Measurements from ENCODE around the gene RHBG.
"Not testable (repeated sequence)": the region's sequence is repeated elsewhere in the genome, so short reads cannot be mapped to it uniquely, and the experiment has no call there.

RHBG gene, protein sequence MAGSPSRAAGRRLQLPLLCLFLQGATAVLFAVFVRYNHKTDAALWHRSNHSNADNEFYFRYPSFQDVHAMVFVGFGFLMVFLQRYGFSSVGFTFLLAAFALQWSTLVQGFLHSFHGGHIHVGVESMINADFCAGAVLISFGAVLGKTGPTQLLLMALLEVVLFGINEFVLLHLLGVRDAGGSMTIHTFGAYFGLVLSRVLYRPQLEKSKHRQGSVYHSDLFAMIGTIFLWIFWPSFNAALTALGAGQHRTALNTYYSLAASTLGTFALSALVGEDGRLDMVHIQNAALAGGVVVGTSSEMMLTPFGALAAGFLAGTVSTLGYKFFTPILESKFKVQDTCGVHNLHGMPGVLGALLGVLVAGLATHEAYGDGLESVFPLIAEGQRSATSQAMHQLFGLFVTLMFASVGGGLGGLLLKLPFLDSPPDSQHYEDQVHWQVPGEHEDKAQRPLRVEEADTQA

DNA sequence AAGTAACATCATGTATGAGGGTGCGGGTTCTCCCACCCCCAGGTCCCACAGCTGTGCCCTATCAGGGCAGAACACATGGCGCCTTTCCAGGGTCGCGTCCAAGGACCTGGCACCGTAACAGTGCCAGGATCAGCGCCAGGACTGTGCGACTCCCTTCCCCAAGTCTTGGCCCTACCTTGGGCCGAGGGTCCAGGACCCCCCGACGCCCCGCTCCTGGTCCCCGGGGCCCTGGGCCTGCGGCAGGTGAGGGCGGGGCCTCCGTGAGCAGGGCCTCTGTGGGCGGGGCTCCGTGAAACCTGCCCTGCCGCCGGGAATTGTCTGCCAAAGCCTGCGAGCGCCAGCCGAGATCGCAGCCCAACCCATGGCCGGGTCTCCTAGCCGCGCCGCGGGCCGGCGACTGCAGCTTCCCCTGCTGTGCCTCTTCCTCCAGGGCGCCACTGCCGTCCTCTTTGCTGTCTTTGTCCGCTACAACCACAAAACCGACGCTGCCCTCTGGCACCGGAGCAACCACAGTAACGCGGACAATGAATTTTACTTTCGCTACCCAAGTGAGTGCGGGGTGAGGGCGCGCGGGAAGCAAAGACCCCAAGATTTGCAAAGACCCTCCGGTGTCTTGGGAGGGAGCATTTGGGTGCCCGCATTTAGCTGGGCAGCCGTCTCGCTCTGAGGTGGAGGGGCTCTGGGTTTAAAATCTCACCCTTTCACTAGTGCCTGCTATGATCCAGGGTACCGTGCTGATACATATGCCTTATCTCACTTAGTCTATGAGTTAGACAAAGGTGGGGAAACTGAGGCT is at the start of gene RHBG:
Gene RHBG, plus strand, starts transcription at position 323 of the 796 bp plus-strand sequence. Its CDS starts 39 bp downstream, at position 362.
- no peaks in the 10 kb centered on the region; the same call in 1 of the 2 replicates for H3K27me3 ChIP-seq (ENCODE audit: control insufficient read depth, insufficient read depth, low read length)
- peak within 1 kb of the TSS; percentile 45; the same call in 1 of the 2 replicates for H3K4me3 ChIP-seq (ENCODE audit: low read length)
- H3K36me3 ChIP-seq (ENCODE audit: control insufficient read depth, insufficient read depth, low read length): no peaks in the 10 kb centered on the region
- no CpG with 5 or more reads among the region's 48 CpGs for WGBS (ENCODE audit: insufficient coverage, insufficient read length)
- DNase-seq (ENCODE audit: low read depth, low spot score): no peak
- no peak within 1 kb of the TSS for H3K27ac ChIP-seq (ENCODE audit: low read length)
- H3K9me3 ChIP-seq (ENCODE audit: control insufficient read depth, insufficient read depth, low read length): no peaks in the 10 kb centered on the region
- peaks cover 2% of the 10 kb centered on the region for H3K4me1 ChIP-seq (ENCODE audit: control insufficient read depth, insufficient read depth, low read length)

DNA sequence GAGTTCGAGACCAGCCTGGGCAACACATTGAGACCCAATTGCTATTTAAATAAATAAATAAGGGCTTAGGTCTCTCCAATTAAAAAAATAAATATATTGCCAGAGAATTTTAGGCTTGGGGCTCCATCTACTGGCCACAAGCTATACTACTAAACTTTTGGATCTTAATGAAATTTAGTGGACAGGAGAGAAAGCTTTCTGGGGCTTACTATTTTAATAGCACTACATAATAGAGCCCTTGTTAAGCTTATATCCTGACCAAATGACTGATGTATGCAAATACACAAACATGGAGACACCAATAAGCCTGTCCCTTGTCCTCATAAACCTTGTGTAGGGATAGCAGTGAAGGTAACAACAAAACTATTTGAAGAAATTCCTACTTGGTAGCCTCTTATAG is 49.3 kb upstream of the RHBG start:
- Histone ChIP-seq H3K36me3 (ENCODE audit: control insufficient read depth, insufficient read depth, low read length) (peaks cover 46% of the 10 kb centered on the region), H3K9me3 (ENCODE audit: control insufficient read depth, insufficient read depth, low read length) (no peaks in the 10 kb centered on the region), H3K27ac (ENCODE audit: low read length) (no peak overlapping the region), H3K27me3 (ENCODE audit: control insufficient read depth, insufficient read depth, low read length) (no peaks in the 10 kb centered on the region), H3K4me3 (ENCODE audit: low read length) (no peak overlapping the region), H3K4me1 (ENCODE audit: control insufficient read depth, insufficient read depth, low read length) (no peaks in the 10 kb centered on the region)
- no CpG with 5 or more reads among the region's 1 CpG for WGBS (ENCODE audit: insufficient coverage, insufficient read length)
- no peak for DNase-seq (ENCODE audit: low read depth, low spot score)

DNA sequence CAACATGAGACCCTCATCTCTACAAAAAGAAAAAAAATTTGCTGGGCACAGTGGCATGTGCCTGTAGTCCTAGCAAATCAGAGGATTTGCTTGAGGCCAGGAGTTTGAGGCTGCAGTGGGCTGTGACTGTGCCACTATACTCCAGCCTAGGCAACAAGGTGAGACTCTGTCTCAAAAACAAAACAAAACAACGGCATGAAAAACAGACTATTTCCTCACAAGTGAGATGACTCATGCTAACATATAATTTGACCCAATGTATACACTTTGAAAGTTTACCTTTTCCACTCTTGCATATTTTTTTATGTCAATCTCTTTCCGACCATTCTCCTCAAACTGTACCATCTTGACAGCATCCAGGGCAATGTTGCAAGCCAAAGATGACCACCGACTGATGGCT is 48.5 kb upstream of the RHBG start:
- Histone ChIP-seq H3K4me1 (ENCODE audit: control insufficient read depth, insufficient read depth, low read length) (no peaks in the 10 kb centered on the region), H3K4me3 (ENCODE audit: low read length) (no peak overlapping the region), H3K9me3 (ENCODE audit: control insufficient read depth, insufficient read depth, low read length) (no peaks in the 10 kb centered on the region), H3K27me3 (ENCODE audit: control insufficient read depth, insufficient read depth, low read length) (no peaks in the 10 kb centered on the region), H3K27ac (ENCODE audit: low read length) (no peak overlapping the region), H3K36me3 (ENCODE audit: control insufficient read depth, insufficient read depth, low read length) (peaks cover 49% of the 10 kb centered on the region)
- DNase-seq (ENCODE audit: low read depth, low spot score): no peak
- WGBS (ENCODE audit: insufficient coverage, insufficient read length): 100% methylated on average over 1 of the region's 3 CpGs

DNA sequence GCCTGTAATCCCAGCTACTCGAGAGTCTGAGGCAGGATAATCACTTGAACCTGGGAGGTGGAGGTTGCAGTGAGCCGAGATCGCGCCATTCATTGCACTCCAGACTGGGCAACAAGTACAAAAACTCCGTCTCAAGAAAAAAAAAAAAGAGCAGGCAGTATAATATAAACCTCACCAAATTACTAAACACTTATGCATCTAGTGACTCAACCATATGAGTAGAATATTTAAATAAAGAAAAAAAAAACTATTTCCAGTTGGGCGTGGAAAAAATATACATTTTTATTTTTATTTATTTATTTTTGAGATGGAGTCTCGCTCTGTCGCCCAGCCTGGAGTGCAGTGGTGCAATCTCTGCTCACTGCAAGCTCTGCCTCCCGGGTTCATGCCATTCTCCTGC is 45.8 kb upstream of the RHBG start:
- peaks cover 34% of the 10 kb centered on the region for H3K36me3 ChIP-seq (ENCODE audit: control insufficient read depth, insufficient read depth, low read length)
- no CpG with 5 or more reads among the region's 9 CpGs for WGBS (ENCODE audit: insufficient coverage, insufficient read length)
- H3K4me3 ChIP-seq (ENCODE audit: low read length); DNase-seq (ENCODE audit: low read depth, low spot score); H3K27ac ChIP-seq (ENCODE audit: low read length); H3K27me3 ChIP-seq (ENCODE audit: control insufficient read depth, insufficient read depth, low read length); H3K9me3 ChIP-seq (ENCODE audit: control insufficient read depth, insufficient read depth, low read length); H3K4me1 ChIP-seq (ENCODE audit: control insufficient read depth, insufficient read depth, low read length): not testable (repeated sequence)

DNA sequence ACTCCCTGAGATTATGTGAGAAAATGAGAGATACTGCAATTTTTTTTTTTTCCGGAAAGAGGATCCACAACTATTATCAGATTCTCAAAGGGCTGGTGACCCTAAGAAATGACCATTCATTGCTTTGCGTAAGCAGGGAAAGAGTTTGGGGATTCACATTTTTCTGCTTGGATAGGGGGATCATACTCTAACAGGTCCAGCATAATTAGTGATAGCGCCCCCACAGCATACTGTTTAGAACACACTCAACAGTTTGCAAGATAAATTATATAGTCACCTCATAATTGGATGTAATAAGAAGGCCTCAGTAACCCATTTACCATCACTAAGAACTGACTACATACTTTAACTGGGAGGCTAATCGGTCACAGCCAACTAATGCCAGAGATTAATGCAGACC is 32.8 kb upstream of the RHBG start:
- no CpG with 5 or more reads among the region's 4 CpGs for WGBS (ENCODE audit: insufficient coverage, insufficient read length)

DNA sequence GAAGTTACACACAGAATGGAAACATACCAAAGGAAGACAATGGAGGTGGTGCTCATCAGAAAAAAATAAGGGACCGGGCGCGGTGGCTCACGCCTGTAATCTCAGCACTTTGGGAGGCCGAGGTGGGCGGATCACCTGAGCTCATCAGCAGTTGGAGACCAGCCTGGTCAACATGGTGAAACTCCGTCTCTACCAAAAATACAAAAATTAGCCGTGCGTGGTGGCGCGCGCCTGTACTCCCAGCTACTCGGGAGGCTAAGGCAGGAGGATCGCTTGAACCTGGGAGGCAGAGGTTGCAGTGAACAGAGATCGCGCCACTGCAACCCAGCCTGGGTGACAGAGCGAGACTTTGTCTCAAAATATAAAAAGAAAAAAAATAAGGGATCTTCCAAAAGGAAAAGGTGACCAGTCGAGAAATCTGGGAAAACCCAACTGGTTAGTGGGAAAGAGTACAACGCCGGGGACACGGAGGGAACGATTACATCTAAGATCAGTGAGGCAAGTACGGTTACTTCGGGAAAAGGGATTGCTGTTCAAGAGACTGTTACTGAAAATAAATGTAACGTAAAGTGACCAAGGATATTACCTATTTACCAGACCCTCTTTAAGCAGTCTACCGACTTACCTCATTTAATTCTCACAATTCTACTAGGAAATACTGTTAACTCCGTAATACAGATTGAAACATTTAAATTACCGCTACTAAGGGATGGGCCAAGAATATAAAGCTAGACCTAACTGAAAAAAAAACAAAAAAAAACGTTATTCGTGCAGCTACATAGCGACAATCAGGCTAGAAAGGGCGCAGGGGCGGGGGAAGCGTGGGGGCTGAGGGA is 31.7 kb upstream of the RHBG start:
- DNase-seq (ENCODE audit: low read depth, low spot score): no peak
- Histone ChIP-seq H3K27ac (ENCODE audit: low read length) (no peak overlapping the region), H3K27me3 (ENCODE audit: control insufficient read depth, insufficient read depth, low read length) (no peaks in the 10 kb centered on the region), H3K9me3 (ENCODE audit: control insufficient read depth, insufficient read depth, low read length) (no peaks in the 10 kb centered on the region), H3K4me1 (ENCODE audit: control insufficient read depth, insufficient read depth, low read length) (no peaks in the 10 kb centered on the region), H3K36me3 (ENCODE audit: control insufficient read depth, insufficient read depth, low read length) (peaks cover 3% of the 10 kb centered on the region; the same call in 1 of the 2 replicates), H3K4me3 (ENCODE audit: low read length) (peak overlapping the region; percentile 99)
- no CpG with 5 or more reads among the region's 34 CpGs for WGBS (ENCODE audit: insufficient coverage, insufficient read length)

More for the DNA sequence above, 32.8 kb upstream of the RHBG start:
- DNase-seq (ENCODE audit: low read depth, low spot score): no peak
- no peaks in the 10 kb centered on the region for H3K9me3 ChIP-seq (ENCODE audit: control insufficient read depth, insufficient read depth, low read length)
- peaks cover 6% of the 10 kb centered on the region; the same call in 1 of the 2 replicates for H3K36me3 ChIP-seq (ENCODE audit: control insufficient read depth, insufficient read depth, low read length)
- H3K27me3 ChIP-seq (ENCODE audit: control insufficient read depth, insufficient read depth, low read length): no peaks in the 10 kb centered on the region
- no peaks in the 10 kb centered on the region for H3K4me1 ChIP-seq (ENCODE audit: control insufficient read depth, insufficient read depth, low read length)
- no peak overlapping the region; the same call in 1 of the 2 replicates for H3K4me3 ChIP-seq (ENCODE audit: low read length)
- no peak overlapping the region for H3K27ac ChIP-seq (ENCODE audit: low read length)

DNA sequence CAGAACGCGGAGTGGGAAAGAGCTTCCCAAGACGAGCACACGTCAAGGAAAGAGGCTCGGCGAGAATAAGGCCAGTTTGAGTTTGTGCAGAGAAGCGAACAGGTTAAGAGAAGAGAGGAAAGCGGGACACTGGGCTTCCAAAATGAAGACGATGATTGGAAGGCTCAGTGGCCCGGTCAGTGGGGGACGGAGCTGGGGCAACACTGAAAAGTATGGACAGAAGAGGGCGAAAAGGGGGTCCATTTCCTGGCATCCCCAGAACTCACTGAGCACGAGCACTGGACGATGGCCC is 31.2 kb upstream of the RHBG start:
- H3K9me3 ChIP-seq (ENCODE audit: control insufficient read depth, insufficient read depth, low read length): no peaks in the 10 kb centered on the region
- DNase-seq (ENCODE audit: low read depth, low spot score): no peak
- no CpG with 5 or more reads among the region's 14 CpGs for WGBS (ENCODE audit: insufficient coverage, insufficient read length)
- no peaks in the 10 kb centered on the region for H3K27me3 ChIP-seq (ENCODE audit: control insufficient read depth, insufficient read depth, low read length)
- no peak overlapping the region for H3K27ac ChIP-seq (ENCODE audit: low read length)
- H3K4me3 ChIP-seq (ENCODE audit: low read length): peak overlapping the region; percentile 99
- H3K4me1 ChIP-seq (ENCODE audit: control insufficient read depth, insufficient read depth, low read length): no peaks in the 10 kb centered on the region
- peaks cover 3% of the 10 kb centered on the region; the same call in 1 of the 2 replicates for H3K36me3 ChIP-seq (ENCODE audit: control insufficient read depth, insufficient read depth, low read length)

DNA sequence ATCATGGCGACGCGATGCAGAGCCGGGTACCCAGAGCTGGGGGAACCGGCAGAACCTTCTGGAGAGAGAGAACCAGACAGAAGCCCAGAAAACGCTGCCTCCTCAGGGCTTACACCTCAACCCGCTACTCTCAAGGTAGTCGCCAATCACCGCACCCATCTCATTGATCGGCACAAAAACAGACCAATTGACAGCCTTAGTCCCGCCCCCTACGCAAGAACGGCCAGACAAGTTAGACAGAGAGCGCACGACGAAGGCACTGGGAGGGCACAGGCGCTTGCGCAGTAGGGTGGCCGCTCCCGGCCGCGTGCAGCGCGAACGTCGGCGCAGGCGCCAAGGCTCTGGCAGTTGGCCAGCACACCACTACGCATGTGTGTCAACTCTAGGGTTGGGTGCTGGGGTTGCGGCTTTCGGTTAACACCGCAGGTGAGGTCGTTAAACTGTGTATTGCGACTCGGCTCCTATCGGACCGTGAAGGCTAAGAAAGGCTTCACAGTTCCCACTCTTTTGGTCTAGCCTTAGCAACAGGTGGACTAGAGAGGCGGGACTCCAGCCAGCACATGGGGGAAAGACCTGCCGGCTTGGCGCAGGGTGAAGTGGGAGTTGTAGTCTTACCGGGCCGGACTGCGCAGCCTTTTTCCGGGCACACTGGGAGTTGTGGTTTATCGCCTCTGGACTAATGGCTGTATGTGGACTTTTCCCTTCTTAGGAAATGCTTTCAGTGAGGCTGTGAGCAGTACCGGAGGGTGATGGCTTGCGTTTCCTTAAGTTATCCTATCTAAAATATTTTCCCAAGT is 30.6 kb upstream of the RHBG start, which contains the start of the genes CCT3 and TSACC:
Gene CCT3, minus strand, starts transcription at position 113 of the 797 bp plus-strand sequence. Its CDS starts 108 bp downstream, at position 5.
Gene TSACC, plus strand, starts transcription at position 347 of the 797 bp plus-strand sequence. CDS start 1,232 bp downstream, outside the sequence.
- H3K27me3 ChIP-seq (ENCODE audit: control insufficient read depth, insufficient read depth, low read length): no peaks in the 10 kb centered on the region
- peak within 1 kb of the TSS; percentile 99 for H3K4me3 ChIP-seq (ENCODE audit: low read length)
- H3K36me3 ChIP-seq (ENCODE audit: control insufficient read depth, insufficient read depth, low read length): peaks cover 3% of the 10 kb centered on the region; the same call in 1 of the 2 replicates
- no peak within 1 kb of the TSS for H3K27ac ChIP-seq (ENCODE audit: low read length)
- H3K9me3 ChIP-seq (ENCODE audit: control insufficient read depth, insufficient read depth, low read length): no peaks in the 10 kb centered on the region
- H3K4me1 ChIP-seq (ENCODE audit: control insufficient read depth, insufficient read depth, low read length): no peaks in the 10 kb centered on the region
- DNase-seq (ENCODE audit: low read depth, low spot score): peak; percentile 100
- no CpG with 5 or more reads among the region's 47 CpGs for WGBS (ENCODE audit: insufficient coverage, insufficient read length)

DNA sequence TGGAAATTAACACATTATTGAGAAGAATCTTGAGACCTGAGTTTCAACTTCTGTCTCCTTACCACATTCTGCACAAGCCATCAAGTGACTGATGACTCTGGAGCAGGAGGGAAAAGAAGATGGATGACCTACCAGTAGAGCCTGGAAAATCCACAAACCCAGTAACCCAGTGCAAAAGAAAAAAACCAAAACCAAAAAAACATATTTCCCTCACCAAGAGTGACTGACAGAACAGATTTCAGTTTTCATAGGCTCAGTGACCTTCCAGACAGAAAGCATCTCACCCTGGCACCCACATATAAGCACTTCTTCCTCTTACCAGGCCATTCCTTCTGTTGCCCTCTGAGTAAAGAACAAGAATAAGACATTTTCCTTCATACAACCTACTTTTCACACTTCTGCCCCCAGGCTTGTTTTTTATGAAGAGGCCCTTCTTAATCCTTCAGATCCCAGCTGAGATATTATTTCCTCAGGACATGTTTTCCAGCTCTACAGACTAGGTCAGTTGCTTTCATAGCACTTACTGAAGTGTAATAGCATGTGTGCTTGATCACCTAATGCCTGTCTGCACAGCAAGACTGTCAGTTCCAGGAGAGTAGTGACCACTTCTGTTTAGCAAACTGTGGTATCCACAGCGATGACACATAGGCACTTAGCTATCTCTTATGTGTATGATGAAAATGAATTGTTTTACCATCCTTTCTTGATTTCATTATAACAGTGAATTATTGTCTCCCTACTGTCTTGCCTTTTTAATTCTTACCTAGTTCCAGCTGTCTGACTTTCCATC is 26.6 kb upstream of the RHBG start:
- DNase-seq (ENCODE audit: low read depth, low spot score): no peak
- no CpG with 5 or more reads among the region's 1 CpG for WGBS (ENCODE audit: insufficient coverage, insufficient read length)
- H3K4me1 ChIP-seq (ENCODE audit: control insufficient read depth, insufficient read depth, low read length): no peaks in the 10 kb centered on the region
- no peaks in the 10 kb centered on the region for H3K27me3 ChIP-seq (ENCODE audit: control insufficient read depth, insufficient read depth, low read length)
- no peak overlapping the region for H3K27ac ChIP-seq (ENCODE audit: low read length)
- H3K36me3 ChIP-seq (ENCODE audit: control insufficient read depth, insufficient read depth, low read length): no peaks in the 10 kb centered on the region
- no peaks in the 10 kb centered on the region for H3K9me3 ChIP-seq (ENCODE audit: control insufficient read depth, insufficient read depth, low read length)
- H3K4me3 ChIP-seq (ENCODE audit: low read length): no peak overlapping the region
